Measurements from ENCODE around the gene LUC7L2. TPM values are rescaled to one million over a fixed set of nuclear protein-coding genes. Genes with fewer than 3 reads are reported as not detected.
A peak's percentile ranks its signal among the peaks of the same experiment; 100 is the strongest.

The LUC7L2 gene
- total RNA-seq, 1 experiment from 2014 or later = 81.2 TPM

- Histone ChIP-seq H3K27me3 (ENCODE audit: insufficient read depth, low read length) (no peaks in the 10 kb centered on the region), H2BK15ac (ENCODE audit: low read depth, low read length) (no peak overlapping the region), H4K8ac (replicated peaks; ENCODE audit: insufficient read length, low read depth, low read length) (no peak overlapping the region), H3T11ph (ENCODE audit: low read length) (no peak overlapping the region), H3K79me2 (ENCODE audit: insufficient read depth, low read length) (no peaks in the 10 kb centered on the region), H3K9me3 (ENCODE audit: control insufficient read depth, low read depth, low read length) (no peaks in the 10 kb centered on the region), H3K56ac (ENCODE audit: insufficient read length, low read depth, low read length) (no peak overlapping the region), H2AK5ac (ENCODE audit: insufficient read length, low read length) (no peak overlapping the region), H3K18ac (ENCODE audit: insufficient read length, low read depth, low read length) (no peak overlapping the region), H2BK12ac (ENCODE audit: insufficient read length, low read depth, low read length) (no peak overlapping the region), H3K9ac (ENCODE audit: extremely low read depth, insufficient read length, low read length) (no peak overlapping the region), H3K79me1 (ENCODE audit: insufficient read depth, low read depth, low read length, poor library complexity, severe bottlenecking) (no peaks in the 10 kb centered on the region), H3K4ac (ENCODE audit: low read depth, low read length) (no peak overlapping the region), H3K4me1 (ENCODE audit: insufficient read depth, low read length) (no peaks in the 10 kb centered on the region), H4K20me1 (ENCODE audit: control insufficient read depth, insufficient read depth, insufficient read length) (peaks cover 2% of the 10 kb centered on the region), H3K23ac (ENCODE audit: insufficient read length, low read depth, low read length) (no peak overlapping the region), H3K23me2 (ENCODE audit: insufficient read length, low read depth, low read length, poor library complexity, severe bottlenecking) (no peaks in the 10 kb centered on the region), H2BK20ac (ENCODE audit: low read depth, low read length, poor library complexity, severe bottlenecking) (no peak overlapping the region), H4K5ac (ENCODE audit: insufficient read length, low read depth, low read length) (no peak overlapping the region), H3K14ac (ENCODE audit: insufficient read depth, low read length) (no peak overlapping the region; the same call in 1 of the 2 replicates), H3K27ac (ENCODE audit: insufficient read length, low read depth, low read length) (no peak overlapping the region), H4K91ac (ENCODE audit: insufficient read length, low read depth, low read length) (no peak overlapping the region), H3K4me2 (ENCODE audit: insufficient read depth, insufficient read length, low read length) (no peak overlapping the region), H2BK5ac (ENCODE audit: insufficient read length, low read length) (no peak overlapping the region), H2BK120ac (ENCODE audit: low read depth, low read length, poor library complexity, severe bottlenecking) (no peak overlapping the region), H2AFZ (ENCODE audit: low read length) (no peak overlapping the region)
- H3K36me3 Mint-ChIP-seq (ENCODE audit: insufficient read depth in 1 of 3, low read depth in 3 of 3) = peaks cover 2 to 12% (median 6%) of the 10 kb centered on the region in 3 experiments; a peak in 5 of 7 replicates
- H3K27ac Mint-ChIP-seq = peak overlapping the region in 2 of 3 experiments; percentile 77 to 85; a peak in 2 of 7 replicates
- H3K27me3 Mint-ChIP-seq (ENCODE audit: low read depth) = no peaks in the 10 kb centered on the region; the same call in 1 of the 2 replicates
- H3K4me1 Mint-ChIP-seq = peaks cover 21 to 28% of the 10 kb centered on the region in 2 experiments
- WGBS (ENCODE audit: extremely low coverage, insufficient read length, low lambda C conversion rate) = no CpG with 5 or more reads among the region's 20 CpGs
- no peaks in the 10 kb centered on the region for H3K9me3 Mint-ChIP-seq
- no peak for TF ChIP-seq CTCF (conservative IDR thresholded peaks at IDR 0.05)
- no peak for DNase-seq
- H3K4me3 Mint-ChIP-seq = no peak overlapping the region
These were observed 94.1 kb downstream of the LUC7L2 start for GRCh38 chr7:139453673-139454321.
